ENCODE data around the gene TMEM86A. TPM values are rescaled to one million over a fixed set of nuclear protein-coding genes. Genes with fewer than 3 reads are reported as not detected.
A peak's percentile ranks its signal among the peaks of the same experiment; 100 is the strongest.

TMEM86A gene
- polyA plus RNA-seq, 2 of the 4 experiments (the other 2 are of a cell fraction), result 0.10 to 0.41 TPM

DNA sequence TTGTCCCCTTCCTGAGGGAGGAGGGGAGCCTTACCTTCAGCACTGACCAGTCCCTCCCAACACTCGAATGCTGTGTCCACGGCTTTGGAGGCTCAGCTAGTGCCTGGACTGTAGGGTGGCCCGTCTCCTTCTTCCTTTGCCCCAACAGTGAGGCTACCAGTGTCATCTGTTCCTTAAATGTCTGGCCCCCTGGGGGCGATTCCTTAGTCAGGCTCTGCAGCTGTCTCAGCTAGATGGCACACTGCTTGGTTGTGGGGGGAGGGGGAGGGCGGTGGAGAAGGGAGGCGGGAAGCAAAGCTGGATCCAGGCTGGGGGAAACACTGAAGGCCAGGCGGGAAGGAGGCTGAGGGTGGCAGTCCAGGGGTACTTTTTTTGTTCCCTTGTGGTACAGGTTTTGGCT is 27.5 kb downstream of the TMEM86A start, which contains the start of gene IGSF22:
Gene IGSF22, minus strand, starts transcription at position 149 of the 400 bp plus-strand sequence. CDS start 1,952 bp downstream, outside the sequence.
- no peak within 1 kb of the TSS for H3K4me2 ChIP-seq
- no peak within 1 kb of the TSS for H3K27ac ChIP-seq
- CTCF ChIA-PET, result interaction anchor here (0.6 to 1.6 kb wide), 5 partner anchors 15 to 186 kb away, joined by 3 to 8 read pairs (median 3); partner anchors contain the start of gene SPTY2D1
- ATAC-seq (no peak), DNase-seq (ENCODE audit: low read depth in 1 of 2, low spot score in 1 of 2) (no peak), FAIRE-seq (no peak)
- 64% methylated on average over 5 of the region's 7 CpGs for WGBS (ENCODE audit: missing lambda C conversion rate)
- H3K9me3 ChIP-seq, result no peaks in the 10 kb centered on the region
- TF ChIP-seq, protein P1, sequence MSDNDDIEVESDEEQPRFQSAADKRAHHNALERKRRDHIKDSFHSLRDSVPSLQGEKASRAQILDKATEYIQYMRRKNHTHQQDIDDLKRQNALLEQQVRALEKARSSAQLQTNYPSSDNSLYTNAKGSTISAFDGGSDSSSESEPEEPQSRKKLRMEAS (IDR thresholded peaks at IDR 0.05), result no peak
- TF ChIP-seq, protein P2, sequence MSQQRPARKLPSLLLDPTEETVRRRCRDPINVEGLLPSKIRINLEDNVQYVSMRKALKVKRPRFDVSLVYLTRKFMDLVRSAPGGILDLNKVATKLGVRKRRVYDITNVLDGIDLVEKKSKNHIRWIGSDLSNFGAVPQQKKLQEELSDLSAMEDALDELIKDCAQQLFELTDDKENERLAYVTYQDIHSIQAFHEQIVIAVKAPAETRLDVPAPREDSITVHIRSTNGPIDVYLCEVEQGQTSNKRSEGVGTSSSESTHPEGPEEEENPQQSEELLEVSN (IDR thresholded peaks at IDR 0.05; ENCODE audit: borderline replicate concordance, low read depth), result no peak
- TF ChIP-seq HDAC2 (IDR thresholded peaks at IDR 0.05), result no peak
- no peak within 1 kb of the TSS for H3K4me3 ChIP-seq
- POLR2A ChIA-PET, result no interaction called here
- H3K4me1 ChIP-seq, result no peaks in the 10 kb centered on the region

DNA sequence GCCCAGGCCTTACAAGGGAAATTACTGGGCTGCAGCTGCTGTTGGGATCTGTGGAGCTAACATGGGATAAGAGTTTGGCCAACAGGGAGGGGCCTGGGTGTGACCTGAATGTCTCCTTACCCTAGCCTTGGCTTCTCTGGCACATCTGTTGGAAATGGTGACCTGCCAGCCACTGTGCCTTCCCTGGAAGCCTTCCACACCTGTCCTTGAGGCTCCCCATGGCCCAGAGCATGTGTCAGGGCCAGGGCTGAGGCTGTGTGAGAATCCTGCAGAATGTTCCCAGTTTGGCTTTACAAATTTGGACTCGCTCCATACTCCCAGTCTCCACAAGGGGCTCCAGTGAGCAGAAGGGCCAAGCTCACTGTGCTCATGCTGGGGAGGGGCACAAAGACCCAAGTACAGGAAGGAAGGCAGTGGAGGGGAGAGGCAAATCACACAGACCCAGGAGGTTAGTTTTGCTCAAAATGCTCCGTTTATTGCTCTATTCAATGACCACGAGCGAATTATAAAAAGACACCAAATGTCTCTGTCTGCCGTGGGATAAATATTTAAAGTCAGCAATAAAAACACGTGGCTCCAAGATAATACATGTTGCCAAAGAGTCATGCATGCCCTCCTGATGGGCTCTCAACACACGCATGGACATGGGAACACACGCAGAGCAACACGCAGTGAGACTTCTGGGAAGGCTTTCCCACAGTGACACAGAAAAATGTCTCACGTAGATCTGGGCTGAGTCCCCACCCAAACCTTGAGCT is 29.1 kb downstream of the TMEM86A start:
- peak; percentile 44 to 81; a peak in 3 of 6 replicates for ATAC-seq
- ChIA-PET CTCF (interaction anchor here (0.6 to 9.9 kb wide), 15 partner anchors 10 to 612 kb away, joined by 3 to 137 read pairs (median 4); no protein-coding TSS in a partner anchor), POLR2A (no interaction called here)
- H3K9me3 ChIP-seq, result no peaks in the 10 kb centered on the region
- no peaks in the 10 kb centered on the region for H3K4me1 ChIP-seq
- 71% methylated on average over 10 of the region's 10 CpGs for WGBS (ENCODE audit: missing lambda C conversion rate)
- no peak overlapping the region for H3K27ac ChIP-seq
- H3K4me2 ChIP-seq, result no peak overlapping the region
- TF ChIP-seq, protein P3, sequence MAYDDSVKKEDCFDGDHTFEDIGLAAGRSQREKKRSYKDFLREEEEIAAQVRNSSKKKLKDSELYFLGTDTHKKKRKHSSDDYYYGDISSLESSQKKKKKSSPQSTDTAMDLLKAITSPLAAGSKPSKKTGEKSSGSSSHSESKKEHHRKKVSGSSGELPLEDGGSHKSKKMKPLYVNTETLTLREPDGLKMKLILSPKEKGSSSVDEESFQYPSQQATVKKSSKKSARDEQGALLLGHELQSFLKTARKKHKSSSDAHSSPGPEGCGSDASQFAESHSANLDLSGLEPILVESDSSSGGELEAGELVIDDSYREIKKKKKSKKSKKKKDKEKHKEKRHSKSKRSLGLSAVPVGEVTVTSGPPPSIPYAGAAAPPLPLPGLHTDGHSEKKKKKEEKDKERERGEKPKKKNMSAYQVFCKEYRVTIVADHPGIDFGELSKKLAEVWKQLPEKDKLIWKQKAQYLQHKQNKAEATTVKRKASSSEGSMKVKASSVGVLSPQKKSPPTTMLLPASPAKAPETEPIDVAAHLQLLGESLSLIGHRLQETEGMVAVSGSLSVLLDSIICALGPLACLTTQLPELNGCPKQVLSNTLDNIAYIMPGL (CRISPR knock-in tag; IDR thresholded peaks at IDR 0.05; ENCODE audit: borderline replicate concordance), result no peak
- TF ChIP-seq, protein P4, sequence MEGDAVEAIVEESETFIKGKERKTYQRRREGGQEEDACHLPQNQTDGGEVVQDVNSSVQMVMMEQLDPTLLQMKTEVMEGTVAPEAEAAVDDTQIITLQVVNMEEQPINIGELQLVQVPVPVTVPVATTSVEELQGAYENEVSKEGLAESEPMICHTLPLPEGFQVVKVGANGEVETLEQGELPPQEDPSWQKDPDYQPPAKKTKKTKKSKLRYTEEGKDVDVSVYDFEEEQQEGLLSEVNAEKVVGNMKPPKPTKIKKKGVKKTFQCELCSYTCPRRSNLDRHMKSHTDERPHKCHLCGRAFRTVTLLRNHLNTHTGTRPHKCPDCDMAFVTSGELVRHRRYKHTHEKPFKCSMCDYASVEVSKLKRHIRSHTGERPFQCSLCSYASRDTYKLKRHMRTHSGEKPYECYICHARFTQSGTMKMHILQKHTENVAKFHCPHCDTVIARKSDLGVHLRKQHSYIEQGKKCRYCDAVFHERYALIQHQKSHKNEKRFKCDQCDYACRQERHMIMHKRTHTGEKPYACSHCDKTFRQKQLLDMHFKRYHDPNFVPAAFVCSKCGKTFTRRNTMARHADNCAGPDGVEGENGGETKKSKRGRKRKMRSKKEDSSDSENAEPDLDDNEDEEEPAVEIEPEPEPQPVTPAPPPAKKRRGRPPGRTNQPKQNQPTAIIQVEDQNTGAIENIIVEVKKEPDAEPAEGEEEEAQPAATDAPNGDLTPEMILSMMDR (IDR thresholded peaks at IDR 0.05), result peak; percentile 60
- TF ChIP-seq MAFK (IDR thresholded peaks at IDR 0.05; ENCODE audit: partially characterized antibody) (no peak), POLR2AphosphoS2 (conservative IDR thresholded peaks at IDR 0.05; ENCODE audit: low read length) (no peak), RAD21 (conservative IDR thresholded peaks at IDR 0.05 in 1 of 2, IDR thresholded peaks at IDR 0.05 in 1 of 2) (peak in 1 of 2 experiments; percentile 37; a peak in 3 of 5 replicates), JUNB (IDR thresholded peaks at IDR 0.05) (no peak)
- peak; percentile 44 to 67 for DNase-seq (ENCODE audit: low read depth in 1 of 2, low spot score in 1 of 2)
- FAIRE-seq, result no peak
- no peak overlapping the region for H3K4me3 ChIP-seq

DNA sequence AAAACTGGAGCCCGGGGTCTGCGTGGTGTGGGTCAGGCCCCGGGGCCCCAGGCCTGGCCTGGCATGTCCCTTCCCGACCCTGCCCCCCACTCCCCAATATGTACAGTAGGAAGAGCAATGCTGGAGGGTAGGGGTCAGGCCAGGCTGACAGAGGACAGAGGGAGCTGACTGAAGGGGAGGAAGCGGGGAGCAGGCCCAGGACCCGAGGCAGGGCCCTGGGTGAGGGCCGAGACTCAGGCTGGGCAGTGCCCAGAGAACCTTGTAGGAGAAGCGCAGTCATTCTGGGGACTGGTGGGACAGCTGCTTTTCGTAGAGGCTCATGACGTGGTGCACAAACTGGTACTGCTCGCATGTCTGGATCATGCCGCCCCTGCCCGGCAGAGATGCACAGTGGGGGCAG is 30.1 kb downstream of the TMEM86A start:
- FAIRE-seq, result no peak
- no peaks in the 10 kb centered on the region for H3K9me3 ChIP-seq
- ChIA-PET CTCF (interaction anchor here (0.6 to 9.9 kb wide), 9 partner anchors 14 to 700 kb away, joined by 3 to 137 read pairs (median 4); no protein-coding TSS in a partner anchor), POLR2A (no interaction called here)
- H3K4me2 ChIP-seq, result no peak overlapping the region
- no peak overlapping the region for H3K27ac ChIP-seq
- WGBS (ENCODE audit: missing lambda C conversion rate), result 72% methylated on average over 13 of the region's 13 CpGs
- no peak for ATAC-seq
- no peaks in the 10 kb centered on the region for H3K4me1 ChIP-seq
- TF ChIP-seq BHLHE40 (IDR thresholded peaks at IDR 0.05; ENCODE audit: low read depth, low read length) (no peak), CHD4 (IDR thresholded peaks at IDR 0.05; ENCODE audit: borderline replicate concordance) (no peak), EHF (CRISPR knock-in tag; IDR thresholded peaks at IDR 0.05) (no peak)
- no peak for DNase-seq (ENCODE audit: low read depth in 1 of 2, low spot score in 1 of 2)
- H3K4me3 ChIP-seq, result no peak overlapping the region

DNA sequence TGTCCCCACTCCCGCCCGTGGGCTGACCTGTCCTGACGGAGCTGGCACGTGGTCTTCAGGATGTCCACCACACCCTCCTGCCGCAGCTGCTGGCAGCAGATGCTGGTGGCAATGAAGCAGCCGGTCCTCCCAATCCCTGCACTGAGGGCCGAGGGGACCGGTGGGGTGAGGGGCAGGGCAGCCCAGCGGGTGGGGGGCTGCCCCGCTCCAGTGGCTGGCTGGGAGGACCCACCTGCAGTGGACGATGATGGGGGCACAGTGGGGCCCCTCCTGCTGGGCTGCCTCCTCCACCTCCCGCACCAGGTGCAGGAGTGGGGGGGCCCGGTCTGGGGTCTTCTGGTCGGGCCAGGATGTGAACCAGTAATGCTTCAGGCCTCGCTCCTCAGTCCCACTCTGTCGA is 30.8 kb downstream of the TMEM86A start:
- FAIRE-seq, result no peak
- DNase-seq (ENCODE audit: low read depth in 1 of 2, low spot score in 1 of 2), result no peak

More for the DNA sequence above, 30.8 kb downstream of the TMEM86A start:
- CTCF ChIA-PET, result interaction anchor here (1.0 to 9.9 kb wide), 6 partner anchors 13 to 614 kb away, joined by 3 to 137 read pairs (median 3); no protein-coding TSS in a partner anchor
- POLR2A ChIA-PET, result no interaction called here
- TF ChIP-seq MAZ (IDR thresholded peaks at IDR 0.05; ENCODE audit: borderline replicate concordance, low read depth, low read length), result no peak
- TF ChIP-seq MAFK (IDR thresholded peaks at IDR 0.05; ENCODE audit: partially characterized antibody), result no peak
- Histone ChIP-seq H3K4me2 (no peak overlapping the region), H3K9me3 (no peaks in the 10 kb centered on the region), H3K4me1 (no peaks in the 10 kb centered on the region), H3K4me3 (no peak overlapping the region), H3K27ac (no peak overlapping the region)
- 59% methylated on average over 5 of the region's 16 CpGs for WGBS (ENCODE audit: missing lambda C conversion rate)
- no peak for ATAC-seq
